Dedifferentiated amniotic fluid mesenchymal stem cell (primary cell): ENCODE measurements around the gene SVEP1.
"Not testable (repeated sequence)": the region's sequence is repeated elsewhere in the genome, so short reads cannot be mapped to it uniquely, and the experiment has no call there.

Source experiments
- DNase-seq: peaks from one replicate; pipeline ENCODE4 v3.0.0-alpha.2; 2016; ENCODE audit errors: extremely low spot score

The SVEP1 gene

DNA sequence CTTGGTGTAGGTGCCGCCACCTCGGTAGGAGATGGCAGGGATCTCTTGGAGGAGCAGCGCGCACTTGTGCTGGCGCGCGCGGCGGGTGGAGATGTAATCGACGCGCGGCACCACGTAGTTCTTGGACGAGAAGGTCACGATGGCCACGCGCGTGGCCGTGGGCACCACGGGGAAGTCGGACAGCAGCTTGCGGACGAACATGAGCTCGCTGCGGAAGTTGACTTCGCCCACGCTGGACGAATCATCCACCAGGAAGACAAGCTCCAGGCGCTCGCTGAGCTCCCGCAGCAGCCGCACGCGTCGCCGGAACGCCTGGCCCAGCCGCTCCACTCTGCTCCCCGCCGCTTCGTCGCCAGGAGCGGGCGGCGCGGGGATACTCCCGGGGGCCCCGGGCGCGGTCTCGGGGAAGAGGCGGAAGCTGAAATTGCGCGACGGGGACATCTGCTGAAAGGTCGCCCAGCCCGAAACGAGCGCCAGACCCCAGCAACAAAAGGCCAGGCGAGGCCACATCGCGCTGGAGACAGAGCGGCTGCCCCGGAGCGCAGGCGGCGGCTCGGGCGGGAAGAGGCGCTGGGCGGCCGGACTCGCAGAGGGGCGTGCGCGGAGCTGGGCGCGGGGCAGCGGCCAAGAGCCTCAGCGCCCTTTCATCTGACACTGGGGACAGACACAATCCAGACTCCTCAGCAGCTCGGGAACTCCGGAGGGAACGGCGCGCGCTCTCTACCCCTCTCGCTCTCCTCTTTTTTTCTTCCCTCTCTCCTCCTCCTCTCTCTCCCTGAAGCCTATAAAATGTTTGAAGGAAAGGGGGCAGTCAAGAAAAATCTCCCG, at the start of gene SVEP1:
SVEP1 (minus strand) TSS at position 708 of the 828 bp plus-strand sequence; CDS start at position 510, 198 bp downstream.
- peak; percentile 66 for DNase-seq

DNA sequence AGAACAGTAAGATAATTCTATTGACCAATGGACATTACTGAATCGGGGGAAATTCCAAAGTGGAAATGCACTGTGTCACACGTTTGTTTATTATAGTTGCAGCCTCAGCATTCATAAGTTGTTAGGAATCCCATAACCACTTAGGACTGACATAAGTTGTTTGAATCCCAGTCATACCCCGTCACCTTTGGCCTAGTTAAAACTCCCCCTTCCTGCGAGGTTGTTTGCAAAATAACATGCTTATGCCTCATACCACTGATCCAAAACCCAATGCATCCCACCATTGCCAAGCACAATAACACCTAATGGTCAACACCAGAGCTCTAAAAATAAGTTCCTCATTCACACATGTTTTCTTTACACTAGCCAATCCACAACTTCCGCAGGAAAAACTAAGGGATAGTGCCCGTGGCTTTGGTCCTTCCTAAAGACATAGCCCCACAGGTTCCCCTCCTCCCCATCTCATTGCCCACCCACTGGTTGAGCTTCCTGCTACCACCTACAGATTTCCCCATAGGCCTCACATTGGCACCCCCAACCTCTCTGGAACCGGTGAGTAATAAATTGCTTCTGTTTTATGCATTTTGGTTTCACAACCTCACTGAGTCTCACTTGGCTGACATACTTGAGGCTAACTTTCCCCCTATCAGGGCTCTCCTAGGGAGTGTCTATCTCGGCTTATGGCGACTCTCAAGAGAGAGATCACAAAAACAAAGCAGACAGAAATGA, 46.7 kb upstream of the SVEP1 start:
- DNase-seq = peak; percentile 50

DNA sequence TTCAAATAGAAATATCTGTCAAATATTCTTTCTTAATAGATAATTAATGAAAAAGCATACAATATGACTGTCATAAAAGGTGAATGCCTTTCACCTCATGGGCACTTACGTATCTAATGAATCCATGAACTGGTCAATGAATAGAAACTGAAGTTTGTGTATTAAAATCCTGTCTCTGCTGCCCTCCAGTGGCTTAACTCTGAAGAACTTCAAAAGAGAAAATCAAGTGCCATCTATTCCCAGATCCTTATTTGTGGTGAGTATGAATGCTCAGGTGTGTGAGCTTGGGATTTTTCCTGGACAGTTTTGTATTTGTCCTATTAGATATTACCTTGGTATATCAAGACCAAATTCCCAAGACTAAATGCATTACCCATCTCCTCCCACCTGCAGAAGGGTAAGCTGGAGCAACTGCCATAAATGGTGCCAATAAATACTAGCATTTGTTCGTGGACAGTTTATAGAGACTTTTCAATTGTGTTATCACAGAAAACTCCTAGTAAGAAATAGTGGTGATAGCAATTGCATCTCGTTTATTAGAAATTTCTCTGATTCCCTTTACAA, 44.0 kb upstream of the SVEP1 start:
- DNase-seq = peak; percentile 64

DNA sequence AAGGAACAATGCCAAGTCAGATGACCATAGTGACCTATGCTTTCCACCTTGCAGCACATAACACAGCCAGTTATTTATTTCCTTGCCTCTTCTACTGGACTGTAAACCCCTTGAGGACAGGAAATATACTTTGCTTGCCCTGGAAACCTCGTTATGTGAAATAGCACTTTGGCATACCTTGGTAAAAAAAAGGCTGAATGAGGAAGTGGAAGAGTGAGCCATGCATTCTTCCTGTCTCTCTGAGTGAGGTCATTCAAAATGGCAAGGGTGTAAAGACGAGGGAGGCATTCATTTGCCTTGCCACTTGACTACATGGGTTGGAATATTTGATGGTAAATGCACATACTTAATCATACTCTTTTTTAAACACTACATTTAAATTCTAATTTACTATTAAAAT, 42.8 kb upstream of the SVEP1 start:
- DNase-seq = no peak

GRCh38 chr9:110620726-110621125, 41.2 kb upstream of the SVEP1 start:
- DNase-seq = no peak

DNA sequence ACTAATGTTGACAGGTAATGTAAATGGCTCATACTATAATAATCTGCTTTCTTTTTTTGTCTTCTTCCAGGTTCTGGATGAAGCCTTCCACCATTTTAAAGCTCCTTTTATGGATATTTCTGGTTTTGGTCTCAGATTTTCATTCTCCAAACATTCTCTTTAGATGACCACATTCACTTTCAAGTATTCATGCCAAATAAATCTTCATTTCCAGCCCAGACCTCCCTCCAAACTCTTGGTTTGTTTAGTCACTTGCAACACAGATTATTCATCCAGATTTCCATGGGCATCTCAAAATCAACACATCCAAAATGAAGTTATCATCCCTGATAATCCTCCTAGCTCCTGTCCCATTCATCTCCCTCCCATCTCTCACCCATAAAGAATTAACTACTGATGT, 40.3 kb upstream of the SVEP1 start:
- no peak for DNase-seq

GRCh38 chr9:110615498-110615897, 36.0 kb upstream of the SVEP1 start:
- peak; percentile 35 for DNase-seq

- DNase-seq = not testable (repeated sequence)
These were observed 35.0 kb upstream of the SVEP1 start for GRCh38 chr9:110614576-110614975.

DNA sequence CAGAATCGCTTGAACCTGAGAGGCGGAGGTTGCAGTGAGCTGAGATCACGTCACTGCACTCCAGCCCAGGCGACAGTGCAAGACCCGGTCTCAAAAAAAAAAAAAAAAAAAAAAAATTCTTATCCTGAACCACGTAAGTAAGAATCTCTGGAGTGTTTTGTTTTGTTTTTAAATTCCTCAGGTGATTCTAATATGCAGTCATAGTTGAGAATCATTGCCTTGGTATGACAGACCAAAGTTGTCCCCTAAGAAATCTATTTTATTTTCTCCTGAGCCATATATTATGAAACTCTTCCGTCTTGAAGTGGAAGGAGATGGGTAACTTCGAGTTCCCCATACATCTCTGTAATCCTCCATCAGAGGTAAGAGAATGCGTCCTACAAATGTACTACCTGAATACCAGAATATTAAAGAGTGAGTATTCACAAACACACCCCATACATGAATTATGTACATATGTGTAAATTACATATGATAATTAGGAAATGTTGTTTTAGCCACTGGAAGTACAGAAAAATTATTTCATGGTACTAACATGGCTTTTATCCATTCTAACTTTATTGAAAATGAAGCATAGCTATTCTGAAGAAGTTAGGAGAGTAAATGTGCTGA, 26.7 kb upstream of the SVEP1 start:
- DNase-seq = no peak

DNA sequence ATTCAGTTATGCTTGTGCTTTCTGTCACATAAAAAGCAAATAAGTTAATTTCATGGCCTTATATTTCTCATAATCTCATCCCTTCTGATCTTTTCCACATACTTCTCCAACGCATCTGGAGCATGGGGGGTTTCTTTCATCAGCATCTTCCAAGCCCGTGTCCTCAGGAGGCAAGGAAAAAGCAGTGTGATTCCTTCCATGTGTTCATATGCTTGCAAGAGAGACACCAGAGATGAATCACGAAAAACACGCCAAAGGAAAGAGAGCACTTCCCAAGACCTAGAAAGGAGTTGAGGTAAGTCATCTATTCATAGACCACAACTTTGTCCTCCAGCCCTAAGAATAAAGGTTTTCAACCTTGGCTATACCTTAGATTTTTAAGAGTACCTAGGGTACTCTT, 26.0 kb upstream of the SVEP1 start:
- peak; percentile 25 for DNase-seq

DNA sequence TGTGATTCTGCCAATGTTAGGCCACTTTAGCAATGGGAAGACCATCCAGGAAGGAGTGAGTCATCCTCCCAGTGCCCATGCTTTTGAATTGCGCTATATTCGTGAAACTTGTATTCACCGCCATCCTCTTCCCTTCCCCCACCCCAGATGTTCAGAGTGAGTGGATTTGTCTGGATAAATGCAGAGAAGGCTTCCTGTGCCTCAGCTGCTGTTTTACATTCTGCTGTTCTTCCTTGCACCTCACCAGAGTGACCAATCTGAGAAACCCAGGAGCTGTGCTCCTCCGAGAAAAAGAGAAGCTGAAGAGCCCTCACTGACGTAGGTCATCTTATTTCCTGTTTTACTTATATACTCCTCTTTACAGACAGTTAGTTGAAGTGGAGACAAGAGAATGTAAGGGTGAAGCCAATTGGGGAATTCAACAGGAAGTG, 24.6 kb upstream of the SVEP1 start:
- DNase-seq = no peak

GRCh38 chr9:110602281-110602680, 22.7 kb upstream of the SVEP1 start:
- no peak for DNase-seq

DNA sequence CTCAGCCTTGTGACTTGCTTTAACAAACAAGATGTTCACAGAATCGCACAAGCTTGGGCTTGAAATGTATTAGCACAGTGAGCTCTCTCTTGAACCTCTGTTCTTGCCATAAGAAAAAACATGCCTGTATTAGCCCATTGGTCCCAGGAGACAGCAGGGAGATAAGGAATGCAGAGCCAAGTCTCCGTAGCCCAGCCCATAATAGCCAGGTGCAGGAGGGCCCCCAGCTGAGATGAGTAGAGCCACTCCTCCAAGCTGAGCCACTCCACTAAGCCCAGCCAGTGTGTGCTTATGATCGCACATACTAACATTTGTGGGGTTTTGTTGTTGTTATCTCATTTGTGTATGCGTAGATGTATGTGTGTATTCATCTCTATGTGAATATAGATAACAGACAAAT, 21.6 kb upstream of the SVEP1 start:
- DNase-seq = no peak

GRCh38 chr9:110599468-110599867, 19.9 kb upstream of the SVEP1 start:
- no peak for DNase-seq

- DNase-seq = no peak
These were observed 12.7 kb upstream of the SVEP1 start for GRCh38 chr9:110592044-110592830.

- DNase-seq = peak; percentile 26
These were observed 12.0 kb upstream of the SVEP1 start for GRCh38 chr9:110591526-110591925.

GRCh38 chr9:110590816-110591215, 11.3 kb upstream of the SVEP1 start:
- DNase-seq = no peak

DNA sequence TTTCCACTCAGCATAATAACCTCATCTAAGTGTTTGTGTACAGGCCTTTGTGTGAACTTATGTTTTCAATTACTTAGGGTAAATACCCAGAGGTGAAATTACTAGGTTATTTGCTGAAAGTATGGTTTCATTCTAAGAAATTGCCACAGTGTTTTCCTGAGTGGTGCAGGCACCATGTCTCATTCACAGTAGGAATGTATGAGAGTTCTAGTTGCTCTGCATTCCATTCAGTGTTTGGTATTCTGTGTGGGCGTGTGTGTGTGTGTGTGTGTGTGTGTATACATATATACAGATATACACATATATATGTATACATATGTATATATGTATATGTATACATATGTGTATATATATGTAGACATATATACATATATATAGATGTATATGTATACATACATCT, 8.8 kb upstream of the SVEP1 start:
- DNase-seq = no peak

DNA sequence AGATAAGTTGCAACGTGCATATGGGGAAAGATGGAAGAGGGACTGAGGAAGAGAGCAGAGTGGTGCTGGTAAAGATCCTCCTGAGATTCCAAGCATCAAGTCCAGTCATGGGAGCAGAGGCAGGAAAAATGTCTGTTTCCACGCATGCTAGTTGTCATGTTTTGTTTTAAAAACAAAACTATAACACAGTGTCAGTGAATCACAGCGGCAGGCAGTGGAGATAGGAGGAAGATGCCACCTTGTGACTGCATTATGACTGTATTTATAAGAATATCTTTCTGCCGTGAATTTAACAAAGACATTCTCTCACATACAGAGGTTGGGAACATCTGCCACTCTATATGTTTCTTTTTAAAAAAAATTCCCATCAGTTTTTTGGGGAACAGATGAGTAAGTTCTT, 3.7 kb upstream of the SVEP1 start:
- no peak for DNase-seq

- no peak for DNase-seq
These were observed 2.6 kb upstream of the SVEP1 start for GRCh38 chr9:110582156-110582555.

DNA sequence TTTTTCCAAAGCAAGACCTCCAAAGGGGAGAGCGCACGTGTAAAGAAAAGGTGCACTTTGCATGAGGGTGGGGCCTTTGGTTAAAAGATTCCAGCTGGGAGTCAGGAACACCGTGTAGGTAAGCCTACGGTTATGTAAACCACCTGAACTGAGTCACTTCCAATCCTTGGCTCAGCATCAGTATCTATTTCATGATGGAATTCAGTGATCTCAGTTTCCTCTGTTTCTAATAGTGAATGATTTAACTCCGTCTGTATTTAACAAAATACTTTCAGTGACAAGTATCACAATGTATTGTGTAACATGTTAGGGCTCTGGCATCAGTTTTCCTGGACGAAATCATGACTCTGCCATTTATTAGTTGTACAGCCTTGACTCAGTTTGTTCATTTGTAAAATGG, 1.3 kb upstream of the SVEP1 start:
- peak; percentile 19 for DNase-seq

- peak; percentile 92 for DNase-seq
These were observed 300 bp upstream of the SVEP1 start for GRCh38 chr9:110579862-110580219.
